HepG2 (cell line): ENCODE results near the gene EYA2. TPM values are rescaled to one million over a fixed set of nuclear protein-coding genes. Genes with fewer than 3 reads are reported as not detected.
A peak's percentile ranks its signal among the peaks of the same experiment; 100 is the strongest.

ENCODE experiments used
- E2F1 ChIP-seq: sonication (generic); formaldehyde crosslinking; IDR thresholded peaks from 2 replicates; pipeline ENCODE4 v1.5.0; 2020; ENCODE audit warnings: missing genetic modification reagents
- FOXM1 ChIP-seq: sonication (generic); formaldehyde crosslinking; IDR thresholded peaks from 2 replicates; pipeline ENCODE4 v1.5.0; 2020; ENCODE audit warnings: missing genetic modification reagents
- HHEX ChIP-seq: IDR thresholded peaks from 2 replicates; pipeline ENCODE4 v1.6.1; 2016; ENCODE audit warnings: control low read depth
- HMGXB3 ChIP-seq: sonication (generic); formaldehyde crosslinking; IDR thresholded peaks from 2 replicates; pipeline ENCODE4 v1.4.0; 2020; ENCODE audit warnings: missing genetic modification reagents, borderline replicate concordance
- MTERF4 ChIP-seq: sonication (generic); formaldehyde crosslinking; IDR thresholded peaks from 2 replicates; pipeline ENCODE4 v1.8.0; 2023; ENCODE audit warnings: mild to moderate bottlenecking, missing genetic modification reagents
- NBN ChIP-seq: fragments of 450-650 bp; conservative IDR thresholded peaks from 2 replicates; pipeline ENCODE4 v1.6.1; 2017
- NONO ChIP-seq, 2 experiments: fragments of 450-650 bp in 1 of 2; sonication (generic) in 1 of 2; formaldehyde crosslinking in 1 of 2; IDR thresholded peaks in 1 of 2; conservative IDR thresholded peaks in 1 of 2; 2 replicates each; pipeline versions ENCODE4 v1.6.1 to v1.8.0; 2017 to 2022; ENCODE audit warnings: mild to moderate bottlenecking in 1 of 2, missing genetic modification reagents in 1 of 2, moderate library complexity in 1 of 2
- PHF20 ChIP-seq: sonication (generic); formaldehyde crosslinking; IDR thresholded peaks from 2 replicates; pipeline ENCODE4 v1.5.0; 2020; ENCODE audit warnings: mild to moderate bottlenecking, missing genetic modification reagents
- PPARG ChIP-seq: conservative IDR thresholded peaks from 2 replicates; pipeline ENCODE4 v1.6.1; 2016; ENCODE audit warnings: missing biosample characterization, missing genetic modification reagents
- RAD21 ChIP-seq: fragments of 450-650 bp; formaldehyde crosslinking; IDR thresholded peaks from 2 replicates; pipeline ENCODE4 v1.5.0; 2020; ENCODE audit warnings: mild to moderate bottlenecking
- RBFOX2 ChIP-seq: fragments of 200-400 bp; formaldehyde crosslinking; IDR thresholded peaks from 2 replicates; pipeline ENCODE4 v1.6.1; 2017; ENCODE audit warnings: low read depth, mild to moderate bottlenecking, low read length
- RCOR2 ChIP-seq: IDR thresholded peaks from 2 replicates; pipeline ENCODE4 v1.6.1; 2016; ENCODE audit warnings: missing biosample characterization, missing genetic modification reagents
- SAFB2 ChIP-seq: sonication (generic); formaldehyde crosslinking; IDR thresholded peaks from 2 replicates; pipeline ENCODE4 v1.5.1; 2020; ENCODE audit warnings: missing genetic modification reagents, low read depth, mild to moderate bottlenecking, borderline replicate concordance
- SIX1 ChIP-seq: sonication (generic); formaldehyde crosslinking; IDR thresholded peaks from 2 replicates; pipeline ENCODE4 v1.4.0; 2020; ENCODE audit warnings: missing genetic modification reagents, borderline replicate concordance
- ZMYM4 ChIP-seq: sonication (generic); formaldehyde crosslinking; IDR thresholded peaks from 2 replicates; pipeline ENCODE4 v1.8.1; 2023; ENCODE audit warnings: mild to moderate bottlenecking, missing genetic modification reagents
- ZNF543 ChIP-seq: sonication (generic); formaldehyde crosslinking; IDR thresholded peaks from 2 replicates; pipeline ENCODE4 v1.4.0; 2020; ENCODE audit warnings: mild to moderate bottlenecking, missing genetic modification reagents
- ZNF776 ChIP-seq: sonication (generic); formaldehyde crosslinking; IDR thresholded peaks from 2 replicates; pipeline ENCODE4 v1.4.0; 2020; ENCODE audit warnings: mild to moderate bottlenecking, missing genetic modification reagents
- ZNF83 ChIP-seq: sonication (generic); formaldehyde crosslinking; IDR thresholded peaks from 2 replicates; pipeline ENCODE4 v1.4.0; 2020; ENCODE audit warnings: missing genetic modification reagents, mild to moderate bottlenecking, borderline replicate concordance
- ZSCAN22 ChIP-seq: sonication (generic); formaldehyde crosslinking; IDR thresholded peaks from 2 replicates; pipeline ENCODE4 v1.4.0; 2020; ENCODE audit warnings: mild to moderate bottlenecking, missing genetic modification reagents
- polyA plus RNA-seq, 8 experiments: library from polyadenylated mRNA; depleted of rRNA in 3 of 8; stranded (reverse) in 7 of 8; unstranded in 1 of 8; fragments of >200 nt; fragmentation: Illumina TruSeq in 4 of 8; extraction: Trizol in 4 of 8; gene quantifications; 2 replicates each; pipeline versions ENCODE4 v1.2.1 to v1.2.3, GENCODE V29; 2011 to 2016; ENCODE audit warnings: low read depth in 4 of 8, missing spikeins in 1 of 8, mixed read lengths in 1 of 8; ENCODE audit not compliant: insufficient read depth in 1 of 8
- total RNA-seq, 5 experiments: library from RNA; depleted of rRNA; stranded (reverse); fragments of >200 nt; fragmentation: Illumina TruSeq; extraction: Trizol; gene quantifications; 2 replicates each; pipeline ENCODE4 v1.2.3, GENCODE V29; 2016; ENCODE audit warnings: low read depth in 1 of 5
- TF ChIP-seq, protein P1 (sequence below): sonication (generic); formaldehyde crosslinking; IDR thresholded peaks from 2 replicates; pipeline ENCODE4 v1.5.1; 2020; ENCODE audit warnings: mild to moderate bottlenecking, missing genetic modification reagents, moderate library complexity

EYA2 gene
- total and polyA plus RNA-seq, 2 of the 13 experiments (the other 11 are each of a cell fraction or from before 2014, with no cell fraction given), result not detected

GRCh38 chr20:47032933-47033578, 138.4 kb downstream of the EYA2 start (continued):
- no peak for TF ChIP-seq PHF20 (CRISPR knock-in tag)
- TF ChIP-seq ZSCAN22 (CRISPR knock-in tag), result no peak
- no peak for TF ChIP-seq ZNF776 (CRISPR knock-in tag)
- TF ChIP-seq ZMYM4, result peak; percentile 55; the same call in 1 of the 2 replicates
- TF ChIP-seq SAFB2 (CRISPR knock-in tag), result 0 out of 2 replicates have a peak, but pooled peaks have one; percentile 53
- 0 out of 2 replicates have a peak, but pooled peaks have one; percentile 44 for TF ChIP-seq PPARG (CRISPR knock-in tag)
- no peak; the same call in 1 of the 2 replicates for TF ChIP-seq E2F1 (CRISPR knock-in tag)
- TF ChIP-seq HHEX (CRISPR knock-in tag), result no peak
- TF ChIP-seq NBN, result no peak
- no peak for TF ChIP-seq RBFOX2
- TF ChIP-seq ZNF83 (CRISPR knock-in tag), result no peak
- no peak for TF ChIP-seq RAD21 (CRISPR knock-in tag)
- TF ChIP-seq MTERF4 (CRISPR knock-in tag), result no peak
- no peak for TF ChIP-seq ZNF543 (CRISPR knock-in tag)
- TF ChIP-seq RCOR2 (CRISPR knock-in tag), result no peak
- TF ChIP-seq SIX1 (CRISPR knock-in tag), result no peak
- TF ChIP-seq, protein P1, sequence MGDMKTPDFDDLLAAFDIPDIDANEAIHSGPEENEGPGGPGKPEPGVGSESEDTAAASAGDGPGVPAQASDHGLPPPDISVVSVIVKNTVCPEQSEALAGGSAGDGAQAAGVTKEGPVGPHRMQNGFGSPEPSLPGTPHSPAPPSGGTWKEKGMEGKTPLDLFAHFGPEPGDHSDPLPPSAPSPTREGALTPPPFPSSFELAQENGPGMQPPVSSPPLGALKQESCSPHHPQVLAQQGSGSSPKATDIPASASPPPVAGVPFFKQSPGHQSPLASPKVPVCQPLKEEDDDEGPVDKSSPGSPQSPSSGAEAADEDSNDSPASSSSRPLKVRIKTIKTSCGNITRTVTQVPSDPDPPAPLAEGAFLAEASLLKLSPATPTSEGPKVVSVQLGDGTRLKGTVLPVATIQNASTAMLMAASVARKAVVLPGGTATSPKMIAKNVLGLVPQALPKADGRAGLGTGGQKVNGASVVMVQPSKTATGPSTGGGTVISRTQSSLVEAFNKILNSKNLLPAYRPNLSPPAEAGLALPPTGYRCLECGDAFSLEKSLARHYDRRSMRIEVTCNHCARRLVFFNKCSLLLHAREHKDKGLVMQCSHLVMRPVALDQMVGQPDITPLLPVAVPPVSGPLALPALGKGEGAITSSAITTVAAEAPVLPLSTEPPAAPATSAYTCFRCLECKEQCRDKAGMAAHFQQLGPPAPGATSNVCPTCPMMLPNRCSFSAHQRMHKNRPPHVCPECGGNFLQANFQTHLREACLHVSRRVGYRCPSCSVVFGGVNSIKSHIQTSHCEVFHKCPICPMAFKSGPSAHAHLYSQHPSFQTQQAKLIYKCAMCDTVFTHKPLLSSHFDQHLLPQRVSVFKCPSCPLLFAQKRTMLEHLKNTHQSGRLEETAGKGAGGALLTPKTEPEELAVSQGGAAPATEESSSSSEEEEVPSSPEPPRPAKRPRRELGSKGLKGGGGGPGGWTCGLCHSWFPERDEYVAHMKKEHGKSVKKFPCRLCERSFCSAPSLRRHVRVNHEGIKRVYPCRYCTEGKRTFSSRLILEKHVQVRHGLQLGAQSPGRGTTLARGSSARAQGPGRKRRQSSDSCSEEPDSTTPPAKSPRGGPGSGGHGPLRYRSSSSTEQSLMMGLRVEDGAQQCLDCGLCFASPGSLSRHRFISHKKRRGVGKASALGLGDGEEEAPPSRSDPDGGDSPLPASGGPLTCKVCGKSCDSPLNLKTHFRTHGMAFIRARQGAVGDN (CRISPR knock-in tag), result peak; percentile 29
- no peak for TF ChIP-seq NONO (IDR thresholded peaks at IDR 0.05)
- no peak for TF ChIP-seq NONO (CRISPR knock-in tag; conservative IDR thresholded peaks at IDR 0.05)
- 0 out of 2 replicates have a peak, but pooled peaks have one; percentile 38 for TF ChIP-seq HMGXB3 (CRISPR knock-in tag)
- no peak for TF ChIP-seq FOXM1 (CRISPR knock-in tag)
